ENCODE results near the gene ADGRV1.

DNA sequence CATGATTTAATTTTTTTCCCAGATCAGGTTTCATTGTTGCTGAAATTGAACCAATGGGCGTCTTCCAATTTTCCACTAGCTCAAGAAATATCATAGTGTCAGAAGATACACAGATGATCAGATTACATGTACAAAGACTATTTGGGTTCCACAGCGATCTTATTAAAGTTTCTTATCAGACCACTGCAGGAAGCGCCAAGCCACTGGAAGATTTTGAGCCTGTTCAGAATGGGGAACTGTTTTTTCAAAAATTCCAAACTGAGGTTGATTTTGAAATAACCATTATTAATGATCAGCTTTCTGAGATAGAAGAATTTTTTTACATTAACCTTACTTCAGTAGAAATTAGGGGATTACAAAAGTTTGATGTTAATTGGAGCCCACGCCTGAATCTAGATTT, 251.6 kb downstream of the ADGRV1 start:
- TF ChIP-seq, protein P1, sequence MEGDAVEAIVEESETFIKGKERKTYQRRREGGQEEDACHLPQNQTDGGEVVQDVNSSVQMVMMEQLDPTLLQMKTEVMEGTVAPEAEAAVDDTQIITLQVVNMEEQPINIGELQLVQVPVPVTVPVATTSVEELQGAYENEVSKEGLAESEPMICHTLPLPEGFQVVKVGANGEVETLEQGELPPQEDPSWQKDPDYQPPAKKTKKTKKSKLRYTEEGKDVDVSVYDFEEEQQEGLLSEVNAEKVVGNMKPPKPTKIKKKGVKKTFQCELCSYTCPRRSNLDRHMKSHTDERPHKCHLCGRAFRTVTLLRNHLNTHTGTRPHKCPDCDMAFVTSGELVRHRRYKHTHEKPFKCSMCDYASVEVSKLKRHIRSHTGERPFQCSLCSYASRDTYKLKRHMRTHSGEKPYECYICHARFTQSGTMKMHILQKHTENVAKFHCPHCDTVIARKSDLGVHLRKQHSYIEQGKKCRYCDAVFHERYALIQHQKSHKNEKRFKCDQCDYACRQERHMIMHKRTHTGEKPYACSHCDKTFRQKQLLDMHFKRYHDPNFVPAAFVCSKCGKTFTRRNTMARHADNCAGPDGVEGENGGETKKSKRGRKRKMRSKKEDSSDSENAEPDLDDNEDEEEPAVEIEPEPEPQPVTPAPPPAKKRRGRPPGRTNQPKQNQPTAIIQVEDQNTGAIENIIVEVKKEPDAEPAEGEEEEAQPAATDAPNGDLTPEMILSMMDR (IDR thresholded peaks at IDR 0.05), result no peak
- no peak for TF ChIP-seq POLR2A (IDR thresholded peaks at IDR 0.05)

Data from tibial nerve (tissue), 3 donors.